DND-41 (cell line): ENCODE results near the gene NAALADL1.

Experiments used
- EZH2 ChIP-seq: IDR thresholded peaks from 3 replicates; pipeline ENCODE4 v1.6.1; 2012; ENCODE audit warnings: borderline replicate concordance, low read depth, mild to moderate bottlenecking, moderate library complexity, low read length, inconsistent platforms; ENCODE audit not compliant: severe bottlenecking
- TF ChIP-seq, protein P1 (sequence below): IDR thresholded peaks from 2 replicates; pipeline ENCODE4 v1.5.1; 2012; ENCODE audit warnings: borderline replicate concordance, low read length, moderate library complexity, mild to moderate bottlenecking; ENCODE audit not compliant: poor library complexity, severe bottlenecking; ENCODE audit errors: extremely low read depth

DNA sequence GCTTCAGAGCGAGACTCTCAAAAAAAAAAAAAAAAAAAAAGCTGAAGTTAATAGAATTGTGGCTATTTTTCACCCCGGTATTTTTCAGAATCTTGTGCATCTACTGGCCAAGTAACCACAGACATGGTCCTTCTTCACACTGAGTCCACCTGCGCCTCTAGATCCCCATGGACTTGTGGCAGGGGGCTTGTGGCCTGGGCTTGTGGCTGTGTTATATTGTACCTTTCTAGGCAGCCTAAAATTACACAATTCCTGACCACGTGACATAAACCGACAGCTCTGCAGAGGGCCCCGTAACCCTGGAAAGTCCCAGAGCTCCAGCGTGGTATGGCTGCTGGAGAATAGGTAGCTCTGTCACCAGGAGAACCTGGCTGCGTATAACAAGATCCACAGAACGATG lies 10.9 kb upstream of the NAALADL1 start:
- TF ChIP-seq, protein P1, sequence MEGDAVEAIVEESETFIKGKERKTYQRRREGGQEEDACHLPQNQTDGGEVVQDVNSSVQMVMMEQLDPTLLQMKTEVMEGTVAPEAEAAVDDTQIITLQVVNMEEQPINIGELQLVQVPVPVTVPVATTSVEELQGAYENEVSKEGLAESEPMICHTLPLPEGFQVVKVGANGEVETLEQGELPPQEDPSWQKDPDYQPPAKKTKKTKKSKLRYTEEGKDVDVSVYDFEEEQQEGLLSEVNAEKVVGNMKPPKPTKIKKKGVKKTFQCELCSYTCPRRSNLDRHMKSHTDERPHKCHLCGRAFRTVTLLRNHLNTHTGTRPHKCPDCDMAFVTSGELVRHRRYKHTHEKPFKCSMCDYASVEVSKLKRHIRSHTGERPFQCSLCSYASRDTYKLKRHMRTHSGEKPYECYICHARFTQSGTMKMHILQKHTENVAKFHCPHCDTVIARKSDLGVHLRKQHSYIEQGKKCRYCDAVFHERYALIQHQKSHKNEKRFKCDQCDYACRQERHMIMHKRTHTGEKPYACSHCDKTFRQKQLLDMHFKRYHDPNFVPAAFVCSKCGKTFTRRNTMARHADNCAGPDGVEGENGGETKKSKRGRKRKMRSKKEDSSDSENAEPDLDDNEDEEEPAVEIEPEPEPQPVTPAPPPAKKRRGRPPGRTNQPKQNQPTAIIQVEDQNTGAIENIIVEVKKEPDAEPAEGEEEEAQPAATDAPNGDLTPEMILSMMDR, result no peak
- no peak for TF ChIP-seq EZH2
